Kasumi-1 (cell line): ENCODE results near the gene TTC21A.

ENCODE experiments used
- DNase-seq, 2 experiments: peaks; one replicate each; lab custom pipeline; 2025; lab: John Stamatoyannopoulos, UW

TTC21A gene

GRCh38 chr3:39097716-39098472, 9.6 kb upstream of the TTC21A start:
- no peak for DNase-seq

- DNase-seq: no peak
Measured at GRCh38 chr3:39098473-39099000, 8.9 kb upstream of the TTC21A start.

GRCh38 chr3:39099242-39099641, 8.2 kb upstream of the TTC21A start:
- DNase-seq: no peak

- DNase-seq: no peak
Measured at GRCh38 chr3:39099738-39100499, 7.6 kb upstream of the TTC21A start.

GRCh38 chr3:39100500-39100886, 7.0 kb upstream of the TTC21A start:
- no peak for DNase-seq

GRCh38 chr3:39101022-39101689, 6.3 kb upstream of the TTC21A start:
- peak; percentile 42 to 67 for DNase-seq

GRCh38 chr3:39102504-39103323, 4.8 kb upstream of the TTC21A start:
- DNase-seq: no peak

- DNase-seq: peak in 1 of 2 experiments; percentile 28
Measured at GRCh38 chr3:39103324-39103693, 4.2 kb upstream of the TTC21A start.

- DNase-seq: no peak
Measured at GRCh38 chr3:39103791-39104552, 3.5 kb upstream of the TTC21A start.

- DNase-seq: peak in 1 of 2 experiments; percentile 11
Measured at GRCh38 chr3:39104961-39105686, 2.4 kb upstream of the TTC21A start.

GRCh38 chr3:39105687-39106063, 1.8 kb upstream of the TTC21A start:
- no peak for DNase-seq

- no peak for DNase-seq
Measured at GRCh38 chr3:39106281-39106811, 1.1 kb upstream of the TTC21A start.

GRCh38 chr3:39106851-39107387, 561 bp upstream of the TTC21A start:
- DNase-seq: no peak

GRCh38 chr3:39108200-39108710, 775 bp downstream of the TTC21A start:
- no peak for DNase-seq

- no peak for DNase-seq
Measured at GRCh38 chr3:39109086-39109485, 1.6 kb downstream of the TTC21A start.

GRCh38 chr3:39110041-39110639, 2.7 kb downstream of the TTC21A start:
- no peak for DNase-seq

GRCh38 chr3:39112113-39112512, 4.6 kb downstream of the TTC21A start:
- DNase-seq: no peak

GRCh38 chr3:39112535-39112934, 5.1 kb downstream of the TTC21A start:
- DNase-seq: no peak

- DNase-seq: no peak
Measured at GRCh38 chr3:39113291-39113690, 5.8 kb downstream of the TTC21A start.
